ENCODE measurements around the gene ADIPOR1. TPM values are rescaled to one million over a fixed set of nuclear protein-coding genes. Genes with fewer than 3 reads are reported as not detected.
"Not testable (repeated sequence)": the region's sequence is repeated elsewhere in the genome, so short reads cannot be mapped to it uniquely, and the experiment has no call there.

The ADIPOR1 gene
- total and polyA plus RNA-seq, 2 experiments from 2014 or later = 105 to 211 TPM

- no peak overlapping the region for H3K4me3 ChIP-seq
- no peaks in the 10 kb centered on the region for H3K9me3 ChIP-seq (ENCODE audit: low read depth)
- no peak for DNase-seq (ENCODE audit: low read depth in 1 of 2, low spot score in 1 of 2)
- no peak overlapping the region for H3K27ac ChIP-seq
- H3K27me3 ChIP-seq = no peaks in the 10 kb centered on the region
- H3K36me3 ChIP-seq = peaks cover 59% of the 10 kb centered on the region
- no peak for TF ChIP-seq CTCF (IDR thresholded peaks at IDR 0.05; ENCODE audit: low read depth, low read length)
- H3K4me1 ChIP-seq (ENCODE audit: low read depth) = no peaks in the 10 kb centered on the region
These were observed 15.7 kb downstream of the ADIPOR1 start for GRCh38 chr1:202942426-202942825.

GRCh38 chr1:202941372-202941771, 16.7 kb downstream of the ADIPOR1 start:
- TF ChIP-seq CTCF (IDR thresholded peaks at IDR 0.05; ENCODE audit: low read depth, low read length) = no peak
- no peak for DNase-seq (ENCODE audit: low read depth in 1 of 2, low spot score in 1 of 2)

GRCh38 chr1:202940561-202940960, 17.6 kb downstream of the ADIPOR1 start:
- Histone ChIP-seq H3K27ac (no peak overlapping the region), H3K27me3 (no peaks in the 10 kb centered on the region), H3K36me3 (peaks cover 50% of the 10 kb centered on the region), H3K9me3 (ENCODE audit: low read depth) (no peaks in the 10 kb centered on the region), H3K4me3 (no peak overlapping the region), H3K4me1 (ENCODE audit: low read depth) (no peaks in the 10 kb centered on the region)
- DNase-seq (ENCODE audit: low read depth in 1 of 2, low spot score in 1 of 2) = no peak
- no peak for TF ChIP-seq CTCF (IDR thresholded peaks at IDR 0.05; ENCODE audit: low read depth, low read length)

More at GRCh38 chr1:202941372-202941771, 16.7 kb downstream of the ADIPOR1 start:
- peak overlapping the region; percentile 52 for H3K27ac ChIP-seq
- no peaks in the 10 kb centered on the region for H3K9me3 ChIP-seq (ENCODE audit: low read depth)
- no peaks in the 10 kb centered on the region for H3K4me1 ChIP-seq (ENCODE audit: low read depth)
- H3K4me3 ChIP-seq = no peak overlapping the region
- no peaks in the 10 kb centered on the region for H3K27me3 ChIP-seq
- peaks cover 57% of the 10 kb centered on the region for H3K36me3 ChIP-seq

- H3K36me3 ChIP-seq = peaks cover 29% of the 10 kb centered on the region
- H3K9me3 ChIP-seq (ENCODE audit: low read depth) = no peaks in the 10 kb centered on the region
- no peak overlapping the region for H3K4me3 ChIP-seq
- H3K4me1 ChIP-seq (ENCODE audit: low read depth) = no peaks in the 10 kb centered on the region
- TF ChIP-seq CTCF (IDR thresholded peaks at IDR 0.05; ENCODE audit: low read depth, low read length) = no peak
- H3K27me3 ChIP-seq = no peaks in the 10 kb centered on the region
- DNase-seq (ENCODE audit: low read depth in 1 of 2, low spot score in 1 of 2) = peak in 1 of 2 donors; percentile 6
- H3K27ac ChIP-seq = no peak overlapping the region
These were observed 19.7 kb downstream of the ADIPOR1 start for GRCh38 chr1:202938287-202938925.

- not testable (repeated sequence) for H3K27ac ChIP-seq; DNase-seq (ENCODE audit: low read depth in 1 of 2, low spot score in 1 of 2); H3K4me3 ChIP-seq; H3K27me3 ChIP-seq; H3K9me3 ChIP-seq (ENCODE audit: low read depth); H3K4me1 ChIP-seq (ENCODE audit: low read depth)
- peaks cover 15% of the 10 kb centered on the region for H3K36me3 ChIP-seq
These were observed 21.7 kb downstream of the ADIPOR1 start for GRCh38 chr1:202936409-202936808.

GRCh38 chr1:202935844-202936243, 22.3 kb downstream of the ADIPOR1 start:
- no peak overlapping the region for H3K27ac ChIP-seq
- TF ChIP-seq CTCF (IDR thresholded peaks at IDR 0.05; ENCODE audit: low read depth, low read length) = no peak
- H3K36me3 ChIP-seq = peaks cover 9% of the 10 kb centered on the region
- no peaks in the 10 kb centered on the region for H3K4me1 ChIP-seq (ENCODE audit: low read depth)
- H3K27me3 ChIP-seq = no peaks in the 10 kb centered on the region
- H3K9me3 ChIP-seq (ENCODE audit: low read depth) = no peaks in the 10 kb centered on the region
- no peak for DNase-seq (ENCODE audit: low read depth in 1 of 2, low spot score in 1 of 2)
- H3K4me3 ChIP-seq = no peak overlapping the region
